Kidney (tissue), 14 donors: ENCODE results near the gene BCL6. TPM values are rescaled to one million over a fixed set of nuclear protein-coding genes. Genes with fewer than 3 reads are reported as not detected.

Source experiments
- DNase-seq, 5 donors: peaks; one replicate each; pipeline ENCODE4 v3.0.0-alpha.2; 2013 to 2020
- FAIRE-seq: peaks from 2 replicates; lab custom pipeline; 2012; peaks lifted over from hg19 to GRCh38; lab: Jason Lieb, UNC
- H3K27ac ChIP-seq, 2 donors: one replicate each; pipeline ENCODE4 v1.7.0; 2013; ENCODE audit warnings: low read depth in 2 of 2, low read length in 2 of 2, inconsistent platforms in 1 of 2
- H3K27me3 ChIP-seq: one replicate; pipeline ENCODE4 v1.7.1; 2013; ENCODE audit warnings: low read length, inconsistent platforms; ENCODE audit not compliant: control insufficient read depth, insufficient read depth
- H3K36me3 ChIP-seq, 3 donors: one replicate each; pipeline versions ENCODE4 v1.7.0 to v1.7.1; 2013; ENCODE audit warnings: low read length in 3 of 3, control low read depth in 1 of 3, inconsistent platforms in 1 of 3; ENCODE audit not compliant: insufficient read depth in 3 of 3, control insufficient read depth in 2 of 3
- H3K4me1 ChIP-seq, 3 donors: one replicate each; pipeline versions ENCODE4 v1.7.0 to v1.7.1; 2013; ENCODE audit warnings: low read length in 3 of 3, inconsistent platforms in 1 of 3, low read depth in 1 of 3; ENCODE audit not compliant: control insufficient read depth in 2 of 3, insufficient read depth in 2 of 3
- H3K4me3 ChIP-seq, 3 donors: one replicate each; pipeline versions ENCODE4 v1.7.0 to v1.8.1; 2013; ENCODE audit warnings: low read length in 3 of 3, control low read depth in 1 of 3, inconsistent platforms in 1 of 3
- H3K9ac ChIP-seq, 3 donors: one replicate each; pipeline versions ENCODE4 v1.7.0 to v1.7.1; 2013; ENCODE audit warnings: low read length in 3 of 3, control low read depth in 1 of 3, inconsistent platforms in 1 of 3
- H3K9me3 ChIP-seq, 3 donors: one replicate each; pipeline versions ENCODE4 v1.7.0 to v1.7.1; 2013; ENCODE audit warnings: low read length in 3 of 3, control low read depth in 1 of 3, inconsistent platforms in 1 of 3; ENCODE audit not compliant: control insufficient read depth in 2 of 3, insufficient read depth in 1 of 3
- CTCF ChIP-seq: IDR thresholded peaks from 3 replicates; pipeline ENCODE4 v1.5.1; 2012; ENCODE audit warnings: mild to moderate bottlenecking, moderate library complexity, borderline replicate concordance; ENCODE audit not compliant: insufficient read depth; ENCODE audit errors: extremely low read depth
- intact Hi-C: fragments of 100-400 bp; cut with DNase I; formaldehyde crosslinking; loops from one replicate; pipeline ENCODE4 v1.11.1; 2022
- polyA plus RNA-seq: library from polyadenylated mRNA; stranded (reverse); fragments of 350-450 nt; fragmentation: Illumina TruSeq; extraction: RNeasy Lipid Tissue Mini Kit (QIAGEN cat#74804); gene quantifications from one replicate; pipeline ENCODE4 v1.2.3, GENCODE V29; 2014; ENCODE audit warnings: low read depth, low replicate concordance; ENCODE audit not compliant: insufficient read depth
- total RNA-seq: library from RNA; stranded (reverse); fragmentation: NEBNext Ultra II Directional; extraction: Animal tissue kit (Norgen Biotek cat#: 25700); gene quantifications from one replicate; pipeline ENCODE4 v1.2.1, GENCODE V29; 2021
- donor health status: control.
- donor health status: control.
- donor health status: control.
- donor health status: control.
- donor health status: control.
- donor health status: DM: yes; HTN: yes; CAD: no.
- donor health status: Normal renal cell carcinoma (clear cell type).

BCL6 gene
- total and polyA plus RNA-seq, 2 donors from 2014 or later = 7.3 to 110 TPM

- intact Hi-C loops = no loop called here
- Histone ChIP-seq H3K9ac (no peak overlapping the region), H3K27me3 (no peaks in the 10 kb centered on the region), H3K36me3 (no peaks in the 10 kb centered on the region), H3K4me3 (no peak overlapping the region), H3K9me3 (no peaks in the 10 kb centered on the region), H3K4me1 (peaks cover 0 to 3% (median 0%) of the 10 kb centered on the region in 3 donors), H3K27ac (no peak overlapping the region)
- no peak for FAIRE-seq
- DNase-seq = no peak
- no peak for TF ChIP-seq CTCF
Measured at GRCh38 chr3:187783098-187783497, 37.8 kb upstream of the BCL6 start.

GRCh38 chr3:187782006-187782405 is 36.7 kb upstream of the BCL6 start:
- TF ChIP-seq CTCF = no peak
- Histone ChIP-seq H3K9me3 (no peaks in the 10 kb centered on the region), H3K27ac (no peak overlapping the region), H3K27me3 (no peaks in the 10 kb centered on the region), H3K4me3 (no peak overlapping the region), H3K9ac (no peak overlapping the region), H3K36me3 (no peaks in the 10 kb centered on the region), H3K4me1 (peaks cover 0 to 3% (median 0%) of the 10 kb centered on the region in 3 donors)
- no peak for FAIRE-seq
- DNase-seq = no peak
- intact Hi-C loops = no loop called here

- H3K4me1 ChIP-seq = peaks cover 0 to 3% (median 0%) of the 10 kb centered on the region in 3 donors
- no peak overlapping the region for H3K9ac ChIP-seq
- no peak for DNase-seq
- H3K27me3 ChIP-seq = no peaks in the 10 kb centered on the region
- H3K27ac ChIP-seq = no peak overlapping the region
- no peaks in the 10 kb centered on the region for H3K9me3 ChIP-seq
- FAIRE-seq = no peak
- no peak for TF ChIP-seq CTCF
- no peak overlapping the region for H3K4me3 ChIP-seq
- H3K36me3 ChIP-seq = no peaks in the 10 kb centered on the region
- intact Hi-C loops = no loop called here
Measured at GRCh38 chr3:187781001-187781400, 35.7 kb upstream of the BCL6 start.

- Histone ChIP-seq H3K4me3 (no peak overlapping the region), H3K9me3 (no peaks in the 10 kb centered on the region), H3K36me3 (no peaks in the 10 kb centered on the region), H3K27ac (no peak overlapping the region), H3K27me3 (no peaks in the 10 kb centered on the region), H3K9ac (no peak overlapping the region), H3K4me1 (peaks cover 0 to 4% (median 3%) of the 10 kb centered on the region in 3 donors)
- intact Hi-C loops = no loop called here
- DNase-seq (no peak), FAIRE-seq (no peak)
- TF ChIP-seq CTCF = no peak
Measured at GRCh38 chr3:187778726-187779125, 33.5 kb upstream of the BCL6 start.
